GM18520 (cell line): Measurements from ENCODE around the gene MPZL2.

Experiments
- ATAC-seq: cut with Tn5 transposase; IDR thresholded peaks from one replicate; pipeline ENCODE4 v1.9.1; 2021; ENCODE audit not compliant: unreplicated experiment

The MPZL2 gene

GRCh38 chr11:118223570-118223969 lies 40.5 kb downstream of the MPZL2 start:
- ATAC-seq: no peak

- ATAC-seq: no peak
These were observed 41.7 kb downstream of the MPZL2 start for GRCh38 chr11:118222437-118222836.

DNA sequence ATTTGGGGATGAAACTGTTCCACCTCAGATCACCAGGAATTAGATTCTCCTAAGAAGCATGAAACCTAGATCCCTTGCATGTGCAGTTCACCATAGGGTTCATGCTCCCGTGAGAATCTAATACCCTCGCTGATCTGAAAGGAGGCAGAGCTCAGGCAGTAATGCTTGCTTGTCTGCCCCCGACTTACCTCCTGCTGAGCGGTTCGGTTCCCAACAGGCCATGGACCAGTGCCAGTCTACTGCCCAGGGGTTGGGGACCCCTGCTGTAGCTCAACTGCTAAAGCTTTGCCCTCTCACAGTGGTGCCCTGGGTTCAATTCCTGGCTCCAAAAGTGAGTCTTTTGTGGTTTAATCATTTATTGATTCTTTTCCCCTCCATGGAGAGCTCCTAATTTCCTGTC lies 42.7 kb downstream of the MPZL2 start:
- no peak for ATAC-seq

DNA sequence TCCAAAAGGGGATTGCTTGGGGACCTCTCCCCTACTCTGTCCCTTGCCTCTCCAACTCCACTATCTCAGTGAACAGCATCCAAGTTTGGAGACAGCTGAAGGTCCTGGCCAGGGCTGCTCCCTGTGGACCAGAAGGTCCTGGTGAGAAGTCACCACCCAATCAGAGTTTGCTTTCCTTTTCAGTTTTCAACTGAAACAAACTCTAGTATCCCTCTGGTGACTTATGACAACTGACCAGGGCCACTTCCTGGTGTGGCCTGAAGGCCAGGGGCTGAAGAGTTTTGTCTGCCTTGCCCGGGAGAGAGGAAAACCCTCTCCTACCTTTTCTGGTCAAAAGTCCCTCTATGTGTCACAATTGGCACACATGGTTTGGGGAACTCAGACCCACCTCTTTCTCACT lies 44.4 kb downstream of the MPZL2 start:
- ATAC-seq: no peak

- ATAC-seq: no peak
These were observed 44.9 kb downstream of the MPZL2 start for GRCh38 chr11:118219244-118219643.

DNA sequence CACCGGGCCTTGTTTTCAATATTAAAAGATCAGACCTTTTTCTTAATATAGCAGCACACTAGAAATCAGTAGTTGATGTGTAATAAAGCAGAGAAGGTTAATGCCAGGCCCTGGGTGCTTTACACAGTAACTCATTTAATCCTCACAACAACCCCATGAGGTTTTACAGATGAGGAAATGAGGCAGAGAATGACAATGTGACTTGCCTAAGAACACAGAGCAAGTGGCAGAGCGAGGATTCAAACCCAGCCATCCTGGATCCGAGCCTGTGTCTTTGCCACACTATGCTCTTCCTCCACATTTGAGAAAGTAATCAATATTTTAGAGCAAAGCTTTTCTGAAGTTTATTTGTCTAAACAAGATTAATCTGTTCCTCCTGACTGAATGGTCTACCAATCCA lies 46.5 kb downstream of the MPZL2 start:
- ATAC-seq: no peak

DNA sequence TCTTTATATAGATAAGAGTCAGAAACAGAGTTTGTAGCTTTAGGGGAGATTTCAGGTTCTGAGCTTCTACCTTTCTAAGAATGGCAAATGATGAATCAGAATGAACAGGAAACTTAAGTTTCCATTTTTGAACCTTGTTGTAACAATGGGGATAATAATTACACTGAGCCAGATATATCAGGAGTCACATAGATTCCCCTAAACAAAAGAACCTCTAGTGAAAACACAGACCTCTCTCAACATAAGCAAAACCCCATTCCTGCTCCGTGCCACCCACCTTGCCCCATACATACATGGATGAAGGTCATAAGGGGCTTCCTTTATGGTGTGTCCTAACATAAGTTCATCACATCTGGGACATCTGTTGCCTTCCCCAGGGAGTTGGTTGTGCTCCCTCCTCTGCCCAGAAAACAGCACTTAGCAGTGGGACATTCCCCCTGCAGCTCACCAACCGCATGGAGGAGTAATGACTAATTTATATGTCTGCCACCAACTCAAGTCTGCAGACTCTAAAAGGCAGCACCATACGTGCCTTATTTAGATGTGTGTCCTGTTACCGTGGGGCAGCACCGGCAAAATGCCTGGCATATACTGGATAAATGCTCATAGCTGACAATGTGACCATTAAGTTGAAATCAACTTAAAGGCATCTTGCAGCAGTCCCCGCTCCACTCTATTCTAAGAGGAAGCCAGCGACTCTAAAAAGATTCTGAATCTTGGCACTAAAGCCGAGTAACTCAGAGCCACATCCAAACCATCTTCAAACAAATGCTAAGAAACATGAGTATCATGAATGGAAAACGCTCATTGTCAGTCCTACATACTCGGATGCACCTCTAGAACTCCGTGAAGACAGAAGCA lies 47.2 kb downstream of the MPZL2 start:
- no peak for ATAC-seq

GRCh38 chr11:118215765-118216164 lies 48.3 kb downstream of the MPZL2 start:
- ATAC-seq: no peak

DNA sequence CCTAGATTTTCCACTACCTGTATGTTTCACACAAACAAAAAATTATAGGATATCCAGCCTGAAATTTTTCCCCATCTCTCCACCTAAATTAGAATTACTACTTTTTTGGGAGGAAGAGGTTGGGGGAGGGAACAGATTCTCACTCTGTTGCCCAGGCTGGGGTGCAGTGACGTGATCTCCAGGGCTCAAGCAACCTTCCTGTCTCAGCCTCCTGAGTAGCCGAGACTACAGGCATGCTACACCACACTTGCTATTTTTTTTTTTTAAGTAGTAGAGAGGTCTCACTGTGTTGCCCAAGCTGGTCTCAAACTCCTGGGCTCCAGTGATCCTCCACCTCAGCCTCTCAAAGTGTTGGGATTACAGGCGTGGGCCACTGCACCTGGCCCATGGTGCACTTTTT lies 48.8 kb downstream of the MPZL2 start:
- ATAC-seq: no peak

DNA sequence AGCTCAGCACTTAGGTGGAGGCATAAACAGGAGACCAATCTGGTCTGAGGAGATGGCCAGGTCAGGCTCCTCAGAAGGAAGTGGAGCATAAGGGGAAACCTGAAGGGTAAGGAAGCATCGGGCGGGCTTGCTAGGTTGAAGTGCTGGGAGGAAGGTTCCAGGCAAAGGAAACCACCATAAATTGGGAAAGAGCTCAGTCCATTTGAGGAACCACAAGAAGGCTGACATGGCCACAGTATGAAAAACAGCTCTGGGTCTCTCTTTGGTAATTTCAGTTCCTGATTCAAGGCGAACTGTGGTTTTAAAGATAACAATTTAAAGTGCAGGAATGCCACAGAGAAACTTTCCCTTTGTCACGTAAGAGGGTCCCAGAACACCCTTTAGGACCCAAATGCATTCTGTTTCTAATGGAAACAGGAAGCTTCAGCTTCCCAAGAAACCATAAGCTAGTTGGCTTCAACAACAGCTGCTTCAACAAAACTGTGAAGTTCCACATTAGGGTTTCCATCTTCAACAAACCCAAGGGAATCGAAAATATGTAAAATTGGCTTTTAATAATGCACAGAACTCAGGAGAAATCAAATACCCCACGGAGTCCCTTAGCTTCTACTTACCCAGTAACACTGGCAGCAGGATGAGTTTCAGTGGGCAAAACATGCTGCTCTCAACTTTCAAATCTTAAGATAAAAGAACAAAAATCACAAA lies 49.7 kb downstream of the MPZL2 start:
- no peak for ATAC-seq

GRCh38 chr11:118213781-118214180 lies 50.3 kb downstream of the MPZL2 start:
- no peak for ATAC-seq

DNA sequence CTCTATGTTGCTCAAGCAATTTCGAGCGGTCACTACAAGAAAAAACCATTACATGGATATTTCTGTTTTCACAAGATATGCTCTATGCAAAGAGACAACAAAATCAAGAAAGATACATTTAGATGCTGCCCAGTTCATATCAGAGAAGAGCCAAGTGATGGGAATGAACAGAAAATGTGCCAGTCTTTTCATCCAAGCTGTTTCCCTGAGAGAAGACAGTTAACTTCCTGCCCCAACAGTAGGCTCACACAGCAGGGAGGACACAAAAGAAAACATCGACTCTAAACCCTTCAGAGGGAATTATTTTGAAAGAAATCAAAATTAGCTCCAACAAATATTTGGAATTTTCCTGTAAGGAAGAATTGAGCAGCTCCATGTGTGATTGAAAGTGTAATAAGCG lies 50.9 kb downstream of the MPZL2 start:
- no peak for ATAC-seq

DNA sequence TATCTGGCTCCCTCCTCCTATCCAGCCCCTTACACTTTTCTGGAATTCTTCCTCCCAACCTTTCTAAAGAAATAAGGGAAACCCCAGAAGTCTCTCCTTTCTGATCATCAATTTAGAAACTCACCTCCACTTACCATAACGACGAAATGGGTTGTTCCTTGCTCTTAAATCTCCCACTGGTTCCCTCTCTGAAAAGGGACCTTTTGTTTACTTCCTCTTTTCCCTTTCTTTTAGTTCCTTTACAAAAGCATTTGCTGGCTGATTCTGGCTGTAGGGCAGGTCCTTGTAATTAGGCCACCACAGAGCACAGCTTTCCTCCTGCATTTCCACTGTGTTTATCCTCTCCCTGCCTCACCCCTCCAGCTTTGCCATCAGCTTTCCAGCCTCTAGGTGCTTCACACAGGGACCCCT lies 51.3 kb downstream of the MPZL2 start:
- no peak for ATAC-seq

DNA sequence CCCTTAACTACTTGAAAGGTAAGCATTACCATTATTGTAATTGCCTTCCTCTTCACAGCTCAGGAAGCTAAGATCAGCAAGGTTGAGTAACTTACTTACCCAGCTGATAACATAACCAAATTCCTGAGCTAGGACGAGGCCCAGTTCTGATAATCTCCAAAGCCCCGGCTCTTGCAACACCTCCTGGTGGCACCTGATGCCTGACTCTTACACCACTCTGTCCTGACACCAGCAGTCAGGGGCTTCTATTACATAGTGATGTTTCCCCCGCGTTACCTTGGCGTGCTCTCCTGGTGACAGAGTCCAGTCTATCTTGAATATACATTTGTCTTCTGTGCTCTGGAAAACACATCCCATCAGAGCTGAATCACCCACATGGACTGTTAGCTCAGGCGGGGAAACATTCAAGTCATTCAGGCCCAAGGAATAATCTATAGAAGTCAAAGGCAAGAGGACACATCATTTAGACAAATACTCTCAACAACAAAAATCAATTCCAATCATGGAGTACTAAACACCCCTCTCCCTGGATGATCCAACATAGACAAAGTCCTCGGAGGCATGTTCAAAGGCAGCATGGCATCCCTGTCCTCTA lies 51.9 kb downstream of the MPZL2 start:
- ATAC-seq: no peak

DNA sequence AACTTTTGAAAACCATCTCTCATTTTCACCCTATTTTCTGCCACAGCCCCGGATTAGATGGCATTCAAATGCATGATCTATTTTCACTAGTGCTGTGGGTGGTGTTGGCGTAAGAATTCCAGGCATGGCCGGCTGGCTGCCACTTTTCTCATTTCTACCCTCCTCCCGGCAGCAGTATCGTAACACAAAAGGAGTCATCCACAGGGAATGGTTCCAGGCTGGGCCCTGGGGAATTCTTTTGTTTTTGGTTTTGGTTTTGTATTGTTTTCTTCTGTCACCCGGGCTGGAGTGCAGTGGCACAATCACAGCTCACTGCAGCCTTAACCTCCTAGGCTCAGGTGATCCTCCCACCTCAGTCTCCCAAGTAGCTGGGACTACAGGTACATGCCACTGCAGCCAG lies 53.1 kb downstream of the MPZL2 start:
- no peak for ATAC-seq

DNA sequence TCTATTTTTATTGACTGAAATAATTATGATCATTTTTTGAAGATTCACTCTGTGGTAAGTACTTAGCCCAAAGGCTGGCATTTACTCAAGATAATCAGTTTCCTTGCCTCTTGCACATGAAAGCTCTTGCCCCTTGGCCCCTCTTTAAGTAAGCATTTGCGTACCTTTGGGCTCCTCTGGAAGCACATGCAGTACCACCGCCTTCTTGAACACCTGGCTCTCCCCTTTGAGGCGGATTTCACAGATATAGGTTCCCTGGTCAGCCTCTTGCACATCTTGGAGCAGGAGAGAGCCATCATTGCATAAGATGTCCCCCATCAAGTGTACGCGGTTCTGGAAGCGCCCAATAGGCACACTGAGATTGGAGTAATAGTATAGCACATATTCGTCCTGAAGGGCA lies 53.8 kb downstream of the MPZL2 start:
- no peak for ATAC-seq

DNA sequence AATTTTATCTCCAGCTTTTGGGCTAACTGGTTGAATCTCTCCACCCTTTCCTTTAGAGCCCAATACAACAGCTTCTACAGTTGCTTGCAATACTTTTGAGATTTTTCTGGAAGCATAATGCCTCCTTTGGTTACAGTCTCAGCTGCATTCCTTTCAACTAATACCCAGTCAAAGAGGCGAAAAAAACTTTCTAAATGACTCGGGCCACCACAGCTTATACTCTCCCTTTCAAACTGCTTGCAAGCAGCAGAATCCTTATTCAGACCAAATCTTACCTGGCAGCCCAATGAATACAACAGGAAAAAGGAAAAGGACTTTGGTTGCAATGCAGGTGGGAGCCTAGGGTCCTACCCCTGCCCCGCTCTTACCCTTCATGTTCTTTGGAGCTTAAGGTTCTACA lies 55.1 kb downstream of the MPZL2 start:
- ATAC-seq: no peak

DNA sequence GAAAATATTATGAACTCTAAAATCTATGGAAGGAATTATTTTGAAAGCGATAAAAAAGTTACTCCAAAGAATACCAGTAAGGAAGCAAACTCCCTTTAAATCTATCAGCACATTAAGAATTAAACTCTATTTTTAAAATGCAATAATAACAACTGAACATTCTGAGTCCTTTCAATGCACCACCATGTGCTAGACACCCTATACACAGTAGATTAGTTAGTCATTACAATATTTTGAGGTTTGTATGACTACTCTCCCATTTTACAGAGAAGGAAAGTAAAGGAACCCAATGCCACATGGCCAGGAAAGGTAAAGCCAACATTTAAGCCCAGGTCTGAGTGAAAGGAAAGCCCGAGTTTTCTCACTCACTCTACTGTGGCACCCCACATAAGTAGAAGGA lies 57.0 kb downstream of the MPZL2 start:
- ATAC-seq: no peak

- ATAC-seq: no peak
These were observed 57.6 kb downstream of the MPZL2 start for GRCh38 chr11:118206391-118207031.

DNA sequence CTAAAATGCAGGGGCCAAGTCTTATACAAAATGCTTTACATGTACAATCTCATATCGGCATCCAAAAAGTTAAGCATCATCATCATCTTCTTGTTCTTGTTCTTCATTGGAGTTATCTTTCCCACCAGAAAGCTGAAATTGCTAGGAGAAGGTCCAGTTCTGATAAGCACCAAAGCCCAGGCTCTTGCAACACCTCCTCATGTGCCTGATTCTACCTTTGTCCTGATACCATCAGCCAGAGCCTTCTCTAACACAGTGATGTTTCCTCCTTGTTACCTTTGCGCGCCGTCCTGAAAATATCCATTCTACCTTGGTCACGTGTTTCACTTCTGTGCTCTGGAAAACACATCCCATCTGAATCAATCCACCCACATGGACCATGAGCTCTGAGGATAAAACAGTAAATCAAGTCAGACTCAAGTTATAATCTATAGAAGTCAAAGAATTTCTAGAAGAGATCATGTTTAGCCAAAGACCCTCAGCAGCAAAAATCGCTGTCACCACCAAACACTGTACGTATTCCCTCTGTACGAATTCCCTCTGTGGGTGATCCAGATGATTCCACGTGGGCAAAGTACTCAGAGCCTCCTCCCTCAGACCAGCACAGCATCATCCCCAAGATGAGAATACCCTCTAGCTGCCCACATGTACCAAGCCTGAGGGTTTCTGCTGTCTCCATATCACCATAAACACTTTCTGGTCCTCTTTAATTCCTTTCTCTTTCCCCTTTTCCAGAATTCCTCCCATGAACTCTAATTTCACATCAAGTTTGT lies 58.3 kb downstream of the MPZL2 start:
- no peak for ATAC-seq
